Measurements from ENCODE around the gene MKLN1.
A peak's percentile ranks its signal among the peaks of the same experiment; 100 is the strongest.

Gene MKLN1

GRCh38 chr7:131454498-131454897 lies 126.8 kb downstream of the MKLN1 start:
- peak overlapping the region; percentile 46 to 85 (median 74) for H3K27ac Mint-ChIP-seq
- no peak for TF ChIP-seq CTCF (IDR thresholded peaks at IDR 0.05; ENCODE audit: unreplicated experiment in 3 of 3)

GRCh38 chr7:131455001-131455400 lies 127.3 kb downstream of the MKLN1 start:
- H3K9me3 Mint-ChIP-seq: peaks cover 2% of the 10 kb centered on the region
- peak overlapping the region; percentile 46 to 85 (median 74) for H3K27ac Mint-ChIP-seq
- no peak for TF ChIP-seq CTCF (IDR thresholded peaks at IDR 0.05; ENCODE audit: unreplicated experiment in 3 of 3)
- H3K4me3 Mint-ChIP-seq: peak overlapping the region in 1 of 3 experiments; percentile 28
- no peaks in the 10 kb centered on the region for H3K4me1 Mint-ChIP-seq
- no peaks in the 10 kb centered on the region for H3K27me3 Mint-ChIP-seq (ENCODE audit: low read depth)
- H3K36me3 Mint-ChIP-seq (ENCODE audit: low read depth): peaks cover 46% of the 10 kb centered on the region

More at GRCh38 chr7:131454498-131454897, 126.8 kb downstream of the MKLN1 start:
- H3K27me3 Mint-ChIP-seq (ENCODE audit: low read depth): no peaks in the 10 kb centered on the region
- no peak overlapping the region for H3K4me3 Mint-ChIP-seq
- peaks cover 2% of the 10 kb centered on the region for H3K9me3 Mint-ChIP-seq
- peaks cover 48% of the 10 kb centered on the region for H3K36me3 Mint-ChIP-seq (ENCODE audit: low read depth)
- H3K4me1 Mint-ChIP-seq: no peaks in the 10 kb centered on the region

GRCh38 chr7:131455546-131455945 lies 127.9 kb downstream of the MKLN1 start:
- Mint-ChIP-seq H3K36me3 (ENCODE audit: low read depth) (peaks cover 46% of the 10 kb centered on the region), H3K27ac (peak overlapping the region; percentile 46 to 85 (median 74)), H3K9me3 (peaks cover 2% of the 10 kb centered on the region), H3K27me3 (ENCODE audit: low read depth) (no peaks in the 10 kb centered on the region), H3K4me1 (no peaks in the 10 kb centered on the region), H3K4me3 (no peak overlapping the region)
- no peak for TF ChIP-seq CTCF (IDR thresholded peaks at IDR 0.05; ENCODE audit: unreplicated experiment in 3 of 3)

- peaks cover 2% of the 10 kb centered on the region for H3K9me3 Mint-ChIP-seq
- H3K36me3 Mint-ChIP-seq (ENCODE audit: low read depth): peaks cover 51% of the 10 kb centered on the region
- no peaks in the 10 kb centered on the region for H3K27me3 Mint-ChIP-seq (ENCODE audit: low read depth)
- no peak for TF ChIP-seq CTCF (IDR thresholded peaks at IDR 0.05; ENCODE audit: unreplicated experiment in 3 of 3)
- H3K27ac Mint-ChIP-seq: peak overlapping the region; percentile 71 to 91 (median 85)
- H3K4me1 Mint-ChIP-seq: no peaks in the 10 kb centered on the region
- H3K4me3 Mint-ChIP-seq: no peak overlapping the region
Observed at GRCh38 chr7:131456338-131456737, 128.7 kb downstream of the MKLN1 start.

GRCh38 chr7:131459256-131459655 lies 131.6 kb downstream of the MKLN1 start:
- peaks cover 67% of the 10 kb centered on the region for H3K36me3 Mint-ChIP-seq (ENCODE audit: low read depth)
- no peak overlapping the region for H3K4me3 Mint-ChIP-seq
- peaks cover 2% of the 10 kb centered on the region for H3K9me3 Mint-ChIP-seq

More at GRCh38 chr7:131459256-131459655, 131.6 kb downstream of the MKLN1 start:
- TF ChIP-seq CTCF (IDR thresholded peaks at IDR 0.05; ENCODE audit: unreplicated experiment in 3 of 3): no peak
- Mint-ChIP-seq H3K27me3 (ENCODE audit: low read depth) (no peaks in the 10 kb centered on the region), H3K4me1 (no peaks in the 10 kb centered on the region), H3K27ac (peak overlapping the region in 1 of 3 experiments; percentile 22)
